Daoy (cell line): Measurements from ENCODE around the gene SCN5A. TPM values are rescaled to one million over a fixed set of nuclear protein-coding genes. Genes with fewer than 3 reads are reported as not detected.
A peak's percentile ranks its signal among the peaks of the same experiment; 100 is the strongest.

Experiments used
- DNase-seq: peaks from one replicate; pipeline ENCODE4 v3.0.0-alpha.2; 2015; ENCODE audit warnings: low read depth
- total RNA-seq: library from RNA; depleted of rRNA; stranded (reverse); fragments of >200 nt; shearing (Covaris generic); gene quantifications from 2 replicates; pipeline ENCODE4 v1.2.3, GENCODE V29; 2014

SCN5A gene
- total RNA-seq, 1 experiment from 2014 or later, result 0.17 TPM

DNA sequence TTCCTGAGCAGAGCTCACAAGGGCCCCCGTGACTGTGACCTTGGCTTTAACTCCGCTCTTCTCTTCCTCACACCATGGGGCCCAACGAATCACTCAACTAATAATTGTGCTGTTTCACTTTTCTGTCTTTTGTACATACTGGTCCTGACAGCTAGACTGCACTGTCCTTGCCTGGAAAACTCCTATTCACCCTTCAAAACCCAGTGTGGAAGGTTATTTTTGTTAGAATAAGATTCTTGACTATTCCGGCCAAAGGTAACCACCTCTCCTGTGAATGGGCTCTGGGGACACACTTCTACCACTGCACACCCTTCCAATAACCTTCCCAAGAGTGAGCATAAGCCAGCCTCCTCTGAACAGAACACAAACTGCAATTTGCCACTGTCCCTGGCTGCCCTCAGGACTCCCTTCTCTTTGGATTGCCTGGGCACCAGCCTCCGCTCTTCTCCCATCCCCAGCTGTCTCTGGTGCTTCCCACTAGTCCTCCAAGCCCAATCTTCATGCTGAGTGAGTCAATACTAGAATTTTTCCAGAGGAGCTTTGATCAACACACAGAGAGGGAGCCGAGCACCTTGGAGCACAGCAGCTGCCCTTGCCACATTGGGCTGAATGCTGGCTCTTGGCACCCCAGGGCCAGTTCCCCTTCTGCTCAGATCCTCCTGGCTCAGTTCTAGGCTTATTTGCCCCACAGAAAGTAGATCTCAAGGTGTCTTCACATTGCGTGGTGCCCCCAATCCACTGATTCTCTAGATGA lies 2.1 kb downstream of the SCN5A start:
- no peak for DNase-seq

GRCh38 chr3:38646630-38647029 lies 2.9 kb downstream of the SCN5A start:
- DNase-seq, result peak; percentile 59

GRCh38 chr3:38646062-38646461 lies 3.4 kb downstream of the SCN5A start:
- DNase-seq, result no peak

GRCh38 chr3:38645601-38646000 lies 3.9 kb downstream of the SCN5A start:
- no peak for DNase-seq

DNA sequence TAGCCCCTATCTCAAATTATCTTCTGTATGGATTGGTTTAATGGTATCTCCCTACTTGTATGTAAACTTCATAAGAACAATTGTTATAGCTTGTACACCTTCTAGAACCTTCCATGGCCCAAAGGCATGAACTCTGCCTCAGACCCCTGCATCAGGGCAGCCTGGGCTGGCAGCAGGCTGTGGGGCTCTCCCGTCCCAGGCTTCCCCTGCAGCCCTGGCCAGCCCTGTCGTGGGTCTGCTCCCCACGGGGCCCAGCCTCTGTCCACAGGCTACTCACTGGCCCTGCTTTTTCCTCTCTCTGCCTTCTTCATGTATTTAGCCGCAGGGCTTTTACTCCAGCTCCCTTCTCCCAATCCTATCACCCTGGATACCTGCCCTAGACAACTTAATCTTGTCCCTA lies 4.4 kb downstream of the SCN5A start:
- DNase-seq, result no peak

DNA sequence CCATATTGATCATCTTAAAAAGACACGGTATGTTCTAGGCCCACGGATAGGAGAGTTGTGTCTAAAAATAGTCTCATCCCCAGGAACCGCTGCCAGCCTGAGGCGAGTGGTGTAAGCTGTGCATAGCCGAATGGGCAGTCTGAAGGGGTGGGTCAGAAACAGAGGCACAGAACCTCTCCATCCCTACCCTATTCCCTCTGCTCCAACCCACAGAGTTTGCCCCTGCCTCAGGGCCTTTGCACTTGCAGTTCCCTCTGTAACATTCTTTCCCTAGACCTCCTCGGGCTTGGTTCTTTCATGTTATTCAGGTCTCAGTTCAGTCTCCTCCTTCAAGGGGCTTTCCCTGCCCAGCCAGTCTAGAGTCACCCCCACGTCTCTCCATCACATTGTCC lies 4.8 kb downstream of the SCN5A start:
- DNase-seq, result no peak

GRCh38 chr3:38644016-38644661 lies 5.3 kb downstream of the SCN5A start:
- DNase-seq, result no peak

- no peak for DNase-seq
These were observed 5.9 kb downstream of the SCN5A start for GRCh38 chr3:38643592-38643991.

DNA sequence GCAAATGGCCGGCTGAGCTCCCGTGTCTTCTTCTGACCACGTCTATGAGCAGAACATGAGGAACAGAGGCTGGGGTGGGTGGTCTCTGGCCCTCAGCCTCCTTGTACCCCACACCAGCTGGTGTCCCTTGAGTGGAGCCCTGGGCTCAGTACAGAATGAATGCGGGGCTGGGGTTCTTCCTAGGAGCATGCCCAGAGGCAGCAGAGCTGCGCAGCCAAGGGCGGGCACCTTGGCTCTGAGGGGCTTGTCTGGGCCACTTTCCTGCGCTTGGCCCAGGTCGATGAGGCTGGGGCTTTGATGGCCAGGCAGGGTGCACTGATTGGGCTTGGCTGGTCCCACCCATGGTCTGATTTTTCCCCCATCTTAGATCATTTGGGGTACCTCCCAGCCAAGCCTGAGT lies 6.4 kb downstream of the SCN5A start:
- DNase-seq, result no peak

DNA sequence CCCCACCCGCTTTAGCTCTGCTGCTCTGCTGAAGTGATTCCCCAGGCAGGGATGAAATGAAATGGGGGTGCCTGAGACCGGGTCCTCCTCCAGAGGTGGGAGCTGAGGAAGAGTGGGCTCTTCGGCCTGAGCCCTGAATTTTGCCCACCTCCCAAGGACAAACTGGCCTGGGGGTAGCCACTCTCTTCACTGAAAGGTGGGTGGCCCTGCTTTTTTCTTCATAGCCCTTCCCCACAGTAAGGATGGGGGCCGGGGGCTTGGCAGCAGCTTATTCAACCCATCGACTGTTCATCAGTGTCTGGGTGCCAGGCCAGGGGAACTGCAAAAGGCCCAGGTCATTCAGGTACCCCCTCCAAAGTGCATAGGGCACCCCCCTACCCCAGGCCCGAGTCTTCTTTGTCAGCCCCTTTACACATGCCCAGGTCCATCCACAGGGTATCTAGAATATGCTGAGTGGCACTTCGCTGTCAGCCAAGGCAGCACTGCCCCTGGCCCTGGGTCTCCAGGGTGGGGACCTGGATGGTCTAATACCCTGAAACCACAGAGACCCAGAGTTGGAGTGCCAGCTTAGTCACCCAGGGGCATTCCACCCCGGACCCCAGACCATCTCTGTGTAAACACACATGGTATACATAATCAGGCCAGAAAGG lies 7.9 kb downstream of the SCN5A start:
- no peak for DNase-seq

DNA sequence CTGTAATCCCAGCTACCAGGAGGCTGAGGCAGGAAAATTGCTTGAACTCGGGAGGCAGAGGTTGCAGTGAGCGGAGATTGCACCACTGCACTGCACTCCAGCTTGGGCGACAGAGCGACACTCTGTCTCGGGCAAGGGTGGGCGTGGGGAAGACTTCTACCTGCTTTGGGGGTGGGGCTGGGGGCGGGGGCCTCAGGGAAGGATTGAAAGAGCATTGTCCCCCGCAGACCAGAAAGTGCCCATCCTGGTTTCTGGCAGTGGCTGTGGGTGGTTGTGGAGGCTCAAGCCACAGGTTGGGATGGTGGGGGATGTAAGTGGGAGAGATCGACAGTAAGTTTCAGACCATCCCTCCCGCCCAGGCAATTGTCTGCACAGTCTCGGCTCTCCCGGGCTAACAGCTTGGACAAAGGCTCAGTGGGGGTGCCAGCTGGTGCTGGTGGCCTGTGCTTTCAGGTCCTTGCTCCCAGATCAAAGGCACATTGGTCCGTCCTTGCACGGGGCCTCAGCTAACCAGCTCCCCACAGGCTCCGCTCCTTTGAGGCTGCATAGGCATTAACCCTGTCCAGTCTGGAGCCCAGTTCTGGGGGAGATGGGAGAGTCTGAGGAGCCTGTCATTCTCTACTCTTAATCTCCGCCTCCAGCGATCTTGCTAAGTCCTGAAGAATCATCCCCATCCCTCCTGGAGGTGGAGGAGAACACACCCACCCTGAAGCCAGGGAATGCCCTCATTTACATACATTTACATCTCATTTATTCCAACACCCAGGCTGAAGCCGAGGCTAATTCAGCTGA lies 8.6 kb downstream of the SCN5A start:
- no peak for DNase-seq

DNA sequence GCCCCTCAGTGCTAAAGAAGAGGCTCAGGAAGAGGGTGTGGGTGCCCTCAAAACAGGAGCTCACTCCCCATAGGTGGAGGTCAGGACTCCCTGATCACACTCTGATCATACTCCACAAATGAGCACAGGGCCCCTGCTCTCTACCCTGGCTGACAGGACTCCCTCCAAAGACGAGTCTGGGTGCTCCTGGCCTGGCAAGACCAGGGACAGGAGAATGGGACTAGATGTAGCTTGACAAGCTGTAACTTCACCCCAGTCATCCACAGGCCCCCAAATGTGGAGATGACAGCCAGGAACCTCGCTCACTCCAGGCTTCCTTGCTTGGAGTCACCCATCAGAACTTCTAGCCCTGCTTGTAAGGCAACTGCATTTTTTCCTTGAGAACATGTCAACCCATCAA lies 11.1 kb downstream of the SCN5A start:
- no peak for DNase-seq

GRCh38 chr3:38637906-38638305 lies 11.6 kb downstream of the SCN5A start:
- no peak for DNase-seq

GRCh38 chr3:38636881-38637280 lies 12.6 kb downstream of the SCN5A start:
- DNase-seq, result no peak

GRCh38 chr3:38636464-38636863 lies 13.0 kb downstream of the SCN5A start:
- no peak for DNase-seq

GRCh38 chr3:38634111-38634510 lies 15.4 kb downstream of the SCN5A start:
- peak; percentile 70 for DNase-seq

DNA sequence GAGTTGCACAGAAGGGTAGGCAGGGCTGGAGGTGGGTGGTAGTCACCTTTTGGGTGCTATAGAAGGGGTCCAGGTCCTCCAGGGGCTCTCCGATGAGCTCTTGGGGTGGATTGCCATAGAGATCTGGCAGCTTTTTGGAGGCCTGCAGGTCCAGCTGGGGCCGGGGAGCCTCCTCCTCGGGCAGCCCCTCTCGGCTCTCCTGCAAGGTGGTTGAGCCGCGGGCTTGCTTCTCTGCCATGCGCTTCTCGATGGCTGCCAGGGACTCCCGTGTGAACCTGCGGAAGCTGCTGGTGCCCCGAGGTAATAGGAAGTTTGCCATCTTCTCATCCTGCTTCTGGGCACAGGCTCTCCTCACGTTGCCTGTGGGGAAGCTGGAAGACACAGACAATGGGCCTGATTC lies 16.5 kb downstream of the SCN5A start:
- DNase-seq, result no peak

- DNase-seq, result no peak
These were observed 18.9 kb downstream of the SCN5A start for GRCh38 chr3:38630606-38631005.

GRCh38 chr3:38630070-38630469 lies 19.4 kb downstream of the SCN5A start:
- no peak for DNase-seq

DNA sequence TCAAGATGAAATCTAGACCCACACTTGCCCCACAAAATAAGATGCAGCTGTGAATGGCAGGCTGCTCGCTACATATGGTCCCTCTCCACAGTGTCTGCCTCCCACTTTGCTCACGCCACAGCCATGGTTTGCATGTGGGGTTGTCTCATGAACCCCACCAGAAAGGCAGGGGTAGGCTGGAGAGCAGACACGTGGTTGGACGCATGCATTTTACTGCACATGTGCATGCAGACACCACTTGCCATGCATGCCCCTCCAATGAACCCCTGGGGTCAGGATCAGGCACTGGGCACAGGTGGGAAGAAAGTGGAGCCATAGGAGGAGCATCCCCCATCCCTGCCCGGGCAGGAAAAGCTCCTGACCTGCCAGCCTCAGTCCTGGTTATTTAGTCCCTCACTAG lies 20.7 kb downstream of the SCN5A start:
- no peak for DNase-seq

DNA sequence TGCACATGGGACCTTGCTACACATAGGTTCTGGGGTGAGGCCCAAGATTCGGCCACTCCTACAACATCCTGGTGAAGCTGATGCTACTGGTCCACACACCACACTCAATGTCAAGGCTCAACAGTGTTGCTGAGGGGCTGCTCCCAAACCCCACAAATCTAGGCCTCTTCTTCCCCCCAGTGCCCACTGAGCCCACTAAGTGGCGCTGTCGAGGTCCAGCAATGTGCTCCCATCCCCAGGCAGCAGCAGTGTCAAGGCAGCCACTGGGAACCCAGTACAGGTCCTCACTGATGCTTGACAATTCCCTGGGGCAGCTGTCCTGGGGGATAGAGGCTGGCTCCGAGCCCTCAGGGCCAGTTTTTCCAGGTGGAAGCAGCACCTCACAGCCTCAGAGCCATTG lies 21.5 kb downstream of the SCN5A start:
- peak; percentile 21 for DNase-seq

DNA sequence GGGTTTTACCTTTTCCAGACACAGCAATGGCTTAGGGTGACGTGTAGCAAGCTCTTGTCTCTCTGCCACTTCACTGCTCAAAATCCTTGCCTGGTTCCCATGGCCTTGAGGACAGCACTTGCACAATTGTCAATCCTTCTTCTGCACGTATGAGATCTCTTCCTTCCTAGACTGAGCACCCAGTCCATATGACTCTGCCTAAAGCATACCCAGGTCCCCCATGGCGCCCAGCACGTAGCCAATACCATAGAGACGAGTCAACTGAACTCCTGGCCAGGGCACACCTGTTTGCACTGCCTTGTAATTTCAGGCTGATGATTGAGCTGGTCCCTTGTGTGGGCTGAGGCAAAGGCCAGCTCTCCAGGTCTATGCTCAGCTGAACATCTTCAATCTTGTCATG lies 23.3 kb downstream of the SCN5A start:
- no peak for DNase-seq
